Transverse colon (tissue), 4 donors: ENCODE results near the gene ESYT3. TPM values are rescaled to one million over a fixed set of nuclear protein-coding genes. Genes with fewer than 3 reads are reported as not detected.

Experiments
- DNase-seq: peaks from one replicate; pipeline ENCODE4 v3.0.0-alpha.2; 2019
- H3K27ac ChIP-seq, 4 donors: fragments of 200-600 bp; sonication (generic); 2 replicates each; pipeline ENCODE4 v1.5.1; 2016 to 2018; ENCODE audit warnings: inconsistent platforms in 4 of 4
- H3K27me3 ChIP-seq: fragments of 200-600 bp; sonication (generic); 2 replicates; pipeline ENCODE4 v1.5.1; 2017; ENCODE audit warnings: inconsistent platforms
- H3K36me3 ChIP-seq, 4 donors: fragments of 200-600 bp; sonication (generic); 2 replicates each; pipeline ENCODE4 v1.5.1; 2017 to 2019; ENCODE audit warnings: inconsistent platforms in 4 of 4
- H3K4me1 ChIP-seq, 4 donors: fragments of 200-600 bp; sonication (generic); 2 replicates each; pipeline ENCODE4 v1.5.1; 2017 to 2020; ENCODE audit warnings: inconsistent platforms in 4 of 4
- H3K4me3 ChIP-seq, 4 donors: fragments of 200-600 bp; sonication (generic); 1 replicate in 1 of 4; 2 replicates in 3 of 4; pipeline versions ENCODE4 v1.5.1 to v1.6.1; 2017 to 2019; ENCODE audit warnings: inconsistent platforms in 4 of 4
- H3K9me3 ChIP-seq, 2 donors: fragments of 200-600 bp; sonication (generic); 2 replicates each; pipeline ENCODE4 v1.5.1; 2017 to 2019; ENCODE audit warnings: inconsistent platforms in 2 of 2
- EP300 ChIP-seq: sonication (generic); formaldehyde crosslinking; IDR thresholded peaks from one replicate; pipeline ENCODE4 v1.6.1; 2017; ENCODE audit warnings: antibody characterized with exemption, low read depth
- POLR2A ChIP-seq: fragments of 450-650 bp; IDR thresholded peaks from one replicate; pipeline ENCODE4 v1.6.1; 2016; ENCODE audit warnings: antibody characterized with exemption, mild to moderate bottlenecking, moderate library complexity
- POLR2AphosphoS5 ChIP-seq, 3 donors: sonication (generic); formaldehyde crosslinking; IDR thresholded peaks; one replicate each; pipeline ENCODE4 v1.6.1; 2016; ENCODE audit warnings: antibody characterized with exemption in 3 of 3
- WGBS, 2 donors: methylation state at CpG; one replicate each; pipeline ENCODE4 v1.1.5; 2018; ENCODE audit warnings: low coverage in 1 of 2; 5-methylcytosine and 5-hydroxymethylcytosine counted together
- in situ Hi-C, 4 donors: fragments of 200-750 bp; cut with MboI; loops; one replicate each; pipeline versions ENCODE4 v1.15.0 to v1.15.1; 2017; ENCODE audit warnings: low sequenced_read_pairs in 3 of 4, low pct_ligation_motif_present in 1 of 4, low pct_unique_long_range_greater_than_20kb in 1 of 4
- intact Hi-C: fragments of 100-400 bp; cut with DNase I; formaldehyde crosslinking; loops from one replicate; pipeline ENCODE4 v1.15.1; 2023; ENCODE audit warnings: low total_unique reads
- total RNA-seq, 4 donors: library from RNA; depleted of rRNA; stranded (reverse); fragments of >200 nt; gene quantifications; one replicate each; pipeline ENCODE4 v1.1.0, GENCODE V29; 2016
- TF ChIP-seq, protein P1 (sequence below), 5 experiments: fragments of 200-600 bp in 3 of 5; fragments of 450-650 bp in 2 of 5; sonication (generic) in 3 of 5; IDR thresholded peaks; 1 replicate in 2 of 5; 2 replicates in 3 of 5; pipeline ENCODE4 v1.5.1; 2016 to 2017; ENCODE audit warnings: antibody characterized with exemption in 5 of 5, inconsistent platforms in 3 of 5, mild to moderate bottlenecking in 2 of 5, moderate library complexity in 1 of 5

ESYT3 gene
- total RNA-seq, 4 donors from 2014 or later: 0.60 to 6.0 (median 2.8) TPM

DNA sequence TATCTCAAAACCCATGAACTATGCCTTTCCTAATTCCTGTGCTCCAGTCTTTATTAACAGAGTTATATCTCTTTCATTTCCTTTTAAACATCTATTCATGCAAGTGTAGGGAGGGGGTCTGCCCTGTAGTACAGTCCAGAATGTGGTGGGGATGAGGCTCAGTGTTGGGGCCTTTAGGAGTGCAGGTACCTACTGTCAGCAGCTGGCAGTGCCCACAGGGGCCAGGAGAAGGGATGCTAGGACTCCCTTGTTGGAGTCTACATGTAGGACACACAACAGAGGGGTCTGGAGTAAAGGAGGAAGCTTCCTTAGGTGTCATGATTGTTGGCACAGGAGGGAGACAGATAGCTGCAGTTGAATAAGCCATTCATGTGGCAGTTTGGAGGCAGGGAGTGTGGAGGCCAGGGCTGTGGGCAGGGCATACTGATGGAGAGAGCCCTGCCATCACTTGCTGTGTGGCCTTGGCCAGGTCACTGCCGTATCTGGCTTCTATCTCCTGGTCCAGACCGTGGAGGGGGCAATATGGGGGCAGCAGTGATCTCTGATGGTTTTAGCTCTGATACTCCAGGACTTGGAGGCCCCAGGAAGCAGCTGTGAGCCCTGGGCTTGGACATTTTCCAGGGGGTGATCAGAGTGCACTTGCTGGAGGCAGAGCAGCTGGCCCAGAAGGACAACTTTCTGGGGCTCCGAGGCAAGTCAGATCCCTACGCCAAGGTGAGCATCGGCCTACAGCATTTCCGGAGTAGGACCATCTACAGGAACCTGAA lies 29.5 kb downstream of the ESYT3 start:
- WGBS, 2 donors: 65% methylated on average over 6 of the region's 6 CpGs; no CpG with 5 or more reads in 1 of the 2 donors
- no peak for TF ChIP-seq POLR2AphosphoS5 (IDR thresholded peaks at IDR 0.05)
- no peak for TF ChIP-seq EP300
- no peak for TF ChIP-seq POLR2A
- TF ChIP-seq, protein P1, sequence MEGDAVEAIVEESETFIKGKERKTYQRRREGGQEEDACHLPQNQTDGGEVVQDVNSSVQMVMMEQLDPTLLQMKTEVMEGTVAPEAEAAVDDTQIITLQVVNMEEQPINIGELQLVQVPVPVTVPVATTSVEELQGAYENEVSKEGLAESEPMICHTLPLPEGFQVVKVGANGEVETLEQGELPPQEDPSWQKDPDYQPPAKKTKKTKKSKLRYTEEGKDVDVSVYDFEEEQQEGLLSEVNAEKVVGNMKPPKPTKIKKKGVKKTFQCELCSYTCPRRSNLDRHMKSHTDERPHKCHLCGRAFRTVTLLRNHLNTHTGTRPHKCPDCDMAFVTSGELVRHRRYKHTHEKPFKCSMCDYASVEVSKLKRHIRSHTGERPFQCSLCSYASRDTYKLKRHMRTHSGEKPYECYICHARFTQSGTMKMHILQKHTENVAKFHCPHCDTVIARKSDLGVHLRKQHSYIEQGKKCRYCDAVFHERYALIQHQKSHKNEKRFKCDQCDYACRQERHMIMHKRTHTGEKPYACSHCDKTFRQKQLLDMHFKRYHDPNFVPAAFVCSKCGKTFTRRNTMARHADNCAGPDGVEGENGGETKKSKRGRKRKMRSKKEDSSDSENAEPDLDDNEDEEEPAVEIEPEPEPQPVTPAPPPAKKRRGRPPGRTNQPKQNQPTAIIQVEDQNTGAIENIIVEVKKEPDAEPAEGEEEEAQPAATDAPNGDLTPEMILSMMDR (IDR thresholded peaks at IDR 0.05): no peak
- Histone ChIP-seq H3K9me3 (no peaks in the 10 kb centered on the region), H3K27me3 (no peaks in the 10 kb centered on the region), H3K27ac (no peak overlapping the region), H3K4me3 (no peak overlapping the region), H3K36me3 (no peaks in the 10 kb centered on the region), H3K4me1 (peaks cover 0 to under 1% (median 0%) of the 10 kb centered on the region in 4 donors)
- in situ Hi-C loops (no loop called here), intact Hi-C loops (no loop called here)
- no peak for DNase-seq

DNA sequence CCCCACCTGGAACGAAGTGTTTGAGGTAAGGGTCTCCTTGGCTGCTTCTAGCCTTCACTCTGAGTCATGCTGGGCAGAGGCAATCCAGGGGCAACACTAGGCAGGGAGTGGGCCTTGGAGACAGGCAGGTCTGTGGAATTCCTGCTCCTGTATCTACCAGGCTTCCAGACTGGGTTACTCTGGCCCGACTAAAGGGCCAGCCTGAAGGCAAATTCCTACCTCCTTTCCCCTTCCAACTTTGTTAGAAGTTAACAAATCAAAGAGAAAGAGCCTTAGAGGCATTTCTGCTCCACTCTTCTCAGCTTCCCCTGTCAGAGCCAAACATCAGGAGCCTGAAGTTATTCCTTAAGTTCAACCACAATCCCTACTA lies 30.1 kb downstream of the ESYT3 start:
- Histone ChIP-seq H3K27me3 (no peaks in the 10 kb centered on the region), H3K27ac (no peak overlapping the region), H3K4me1 (peaks cover 0 to 4% (median 0%) of the 10 kb centered on the region in 4 donors), H3K4me3 (no peak overlapping the region), H3K9me3 (no peaks in the 10 kb centered on the region), H3K36me3 (no peaks in the 10 kb centered on the region)
- intact Hi-C loops: no loop called here
- no peak for TF ChIP-seq EP300
- TF ChIP-seq POLR2A: no peak
- no peak for TF ChIP-seq POLR2AphosphoS5 (IDR thresholded peaks at IDR 0.05)
- TF ChIP-seq, protein P1 (IDR thresholded peaks at IDR 0.05): no peak
- in situ Hi-C loops: no loop called here
- WGBS, 2 donors: 85% methylated on average over 2 of the region's 2 CpGs; no CpG with 5 or more reads in 1 of the 2 donors
- DNase-seq: no peak

DNA sequence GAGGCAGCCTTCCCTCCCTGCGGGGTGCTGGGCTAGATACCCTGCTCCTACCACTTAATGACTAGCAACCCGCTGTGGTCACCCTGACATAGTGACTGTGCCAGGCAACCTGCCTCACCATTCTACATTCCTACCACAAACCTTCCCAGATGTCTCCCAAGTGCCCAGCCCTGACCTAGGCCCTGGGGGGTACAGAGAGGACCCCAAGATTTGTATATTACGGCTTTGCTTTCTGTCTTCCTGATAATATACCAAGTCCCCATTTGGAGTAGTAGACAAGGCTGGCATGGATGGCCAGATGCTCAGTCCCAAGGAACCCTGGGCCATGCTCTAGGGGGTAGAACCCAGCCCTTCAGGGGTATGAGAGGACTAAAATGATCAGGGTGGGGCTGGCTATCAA lies 31.0 kb downstream of the ESYT3 start:
- Histone ChIP-seq H3K27ac (no peak overlapping the region), H3K4me3 (no peak overlapping the region), H3K27me3 (no peaks in the 10 kb centered on the region), H3K9me3 (no peaks in the 10 kb centered on the region), H3K36me3 (no peaks in the 10 kb centered on the region), H3K4me1 (peaks cover 0 to 10% (median 1%) of the 10 kb centered on the region in 4 donors)
- DNase-seq: no peak
- intact Hi-C loops (no loop called here), in situ Hi-C loops (no loop called here)
- WGBS, 2 donors: 93 to 100% methylated on average over 1 to 3 of the region's 3 CpGs
- TF ChIP-seq POLR2A: no peak
- no peak for TF ChIP-seq POLR2AphosphoS5 (IDR thresholded peaks at IDR 0.05)
- TF ChIP-seq EP300: no peak
- TF ChIP-seq, protein P1 (IDR thresholded peaks at IDR 0.05): no peak

DNA sequence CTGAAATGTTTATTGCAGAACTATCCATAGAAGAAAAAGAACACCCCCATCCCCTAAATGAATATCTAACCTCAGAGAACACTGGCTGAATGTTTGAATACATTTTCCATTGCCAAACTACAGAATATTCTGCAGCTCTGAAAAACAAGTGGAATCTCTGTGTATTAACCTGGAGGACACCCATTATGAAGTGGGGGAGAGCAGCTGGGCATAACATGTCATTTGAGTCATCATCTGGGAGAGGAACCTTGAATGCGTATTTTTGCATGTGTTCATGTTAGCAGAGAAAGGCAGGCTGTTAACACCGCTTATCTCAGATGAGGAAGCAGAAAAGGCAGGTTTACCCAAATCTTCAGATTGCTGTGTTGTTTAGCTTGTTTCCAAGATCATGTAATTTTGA lies 31.5 kb downstream of the ESYT3 start:
- peaks cover 0 to 10% (median 1%) of the 10 kb centered on the region in 4 donors for H3K4me1 ChIP-seq
- no peak for DNase-seq
- no peaks in the 10 kb centered on the region for H3K36me3 ChIP-seq
- in situ Hi-C loops (no loop called here), intact Hi-C loops (no loop called here)
- H3K4me3 ChIP-seq: no peak overlapping the region
- H3K27me3 ChIP-seq: no peaks in the 10 kb centered on the region
- H3K9me3 ChIP-seq: no peaks in the 10 kb centered on the region
- WGBS, 2 donors: 71 to 74% methylated on average over 2 of the region's 2 CpGs
- TF ChIP-seq POLR2AphosphoS5 (IDR thresholded peaks at IDR 0.05) (no peak), POLR2A (no peak), EP300 (no peak)
- TF ChIP-seq, protein P1 (IDR thresholded peaks at IDR 0.05): no peak
- no peak overlapping the region for H3K27ac ChIP-seq
